Measurements from ENCODE around the gene HCFC1.
"Not testable (repeated sequence)": the region's sequence is repeated elsewhere in the genome, so short reads cannot be mapped to it uniquely, and the experiment has no call there.

Gene HCFC1

GRCh38 chrX:154008521-154008920 is 36.9 kb upstream of the HCFC1 start:
- no peak for DNase-seq (ENCODE audit: low read depth in 2 of 2)

- DNase-seq (ENCODE audit: low read depth in 2 of 2), result no peak
Observed at GRCh38 chrX:154006947-154007346, 35.3 kb upstream of the HCFC1 start.

DNA sequence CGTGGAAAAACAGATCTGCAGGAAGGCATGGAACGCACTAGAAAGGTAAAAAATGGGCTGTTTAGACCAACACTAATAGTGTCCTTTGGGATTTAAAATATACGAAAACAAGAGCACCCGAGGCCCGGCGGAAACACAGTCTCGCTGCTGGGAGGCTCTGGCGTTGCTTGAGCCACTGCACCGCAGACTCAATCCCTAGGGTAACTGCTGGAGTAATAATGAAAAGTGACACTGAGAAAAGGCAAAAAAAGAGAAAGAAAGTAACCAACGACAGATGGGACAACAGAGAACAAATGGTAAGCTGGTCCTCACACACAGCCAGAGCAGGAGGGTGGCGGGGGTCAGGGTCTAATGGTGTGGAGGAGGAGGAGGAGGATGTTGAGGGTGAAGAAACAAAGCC is 32.7 kb upstream of the HCFC1 start:
- DNase-seq (ENCODE audit: low read depth in 2 of 2), result no peak

- DNase-seq (ENCODE audit: low read depth in 2 of 2), result no peak
Observed at GRCh38 chrX:154002215-154002719, 30.6 kb upstream of the HCFC1 start.

DNA sequence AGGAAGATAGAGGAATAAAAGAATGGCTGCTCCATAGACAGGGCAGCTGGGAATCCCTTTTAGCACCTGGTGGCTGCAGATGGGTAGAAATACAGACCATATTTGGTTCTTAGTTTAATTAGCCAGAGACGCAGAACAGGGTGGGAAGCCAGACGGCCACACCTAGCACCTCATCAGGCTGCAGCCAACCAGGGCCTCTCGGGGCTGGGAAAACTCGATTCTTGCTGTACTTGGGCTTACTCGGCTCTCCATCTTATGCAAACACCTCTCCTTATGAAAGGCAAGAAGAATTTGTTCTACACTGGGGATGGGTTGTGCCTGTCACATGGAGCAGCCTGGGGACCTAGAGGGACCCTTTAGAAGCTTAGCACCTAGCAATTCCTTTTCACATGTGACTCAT is 28.4 kb upstream of the HCFC1 start:
- DNase-seq (ENCODE audit: low read depth in 2 of 2), result no peak

DNA sequence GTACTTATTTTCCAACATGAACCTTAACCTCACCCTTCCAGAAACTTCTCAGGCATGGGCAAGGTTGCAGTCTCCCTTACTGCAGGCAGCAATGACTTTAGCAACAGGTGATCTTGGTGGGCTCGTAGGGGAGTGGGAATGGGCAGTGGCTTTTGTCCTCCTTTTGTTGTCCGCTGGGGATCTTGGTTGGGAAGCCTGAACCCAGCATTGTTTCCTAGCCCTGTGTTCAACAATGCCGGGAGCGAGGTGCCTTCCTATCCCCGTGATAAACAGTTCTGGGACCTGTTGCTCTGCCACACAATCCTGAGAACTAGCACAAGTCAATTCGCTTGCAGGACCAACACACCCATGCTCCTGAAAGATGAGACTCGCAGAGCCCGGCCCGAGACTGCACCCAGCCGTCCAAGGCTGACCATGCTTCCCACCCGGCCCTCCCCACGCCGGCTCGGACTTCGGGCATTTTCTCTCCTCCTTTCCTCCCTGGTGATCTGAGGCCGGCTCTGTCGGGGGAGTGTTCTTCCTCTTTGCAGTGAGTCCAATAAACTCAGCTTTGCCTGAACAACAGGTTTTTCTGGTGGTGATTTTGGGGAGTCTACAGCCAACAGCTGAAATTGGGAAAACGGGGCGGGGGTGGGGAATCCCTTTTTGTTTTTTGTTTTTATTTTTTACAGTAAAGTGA is 27.9 kb upstream of the HCFC1 start:
- no peak for DNase-seq (ENCODE audit: low read depth in 2 of 2)

DNA sequence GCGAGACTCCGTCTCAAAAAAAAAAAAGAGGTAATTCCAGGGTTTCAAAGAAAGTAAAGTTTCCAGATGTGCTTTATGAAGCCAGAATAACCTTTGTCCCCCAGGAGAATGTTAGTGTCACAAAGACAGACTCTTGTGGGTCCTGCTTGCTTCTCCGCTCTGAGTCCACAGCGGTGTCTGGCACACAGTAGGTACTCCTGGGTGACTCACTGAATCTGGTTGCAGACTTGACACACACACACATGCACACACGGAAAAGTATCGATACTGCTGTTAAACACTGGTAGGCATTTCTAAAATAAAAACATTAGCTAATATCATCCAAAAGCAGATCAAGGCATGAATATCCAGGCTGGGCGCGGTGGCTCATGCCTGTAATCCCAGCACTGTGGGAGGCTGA is 23.9 kb upstream of the HCFC1 start:
- no peak for DNase-seq (ENCODE audit: low read depth in 2 of 2)

DNA sequence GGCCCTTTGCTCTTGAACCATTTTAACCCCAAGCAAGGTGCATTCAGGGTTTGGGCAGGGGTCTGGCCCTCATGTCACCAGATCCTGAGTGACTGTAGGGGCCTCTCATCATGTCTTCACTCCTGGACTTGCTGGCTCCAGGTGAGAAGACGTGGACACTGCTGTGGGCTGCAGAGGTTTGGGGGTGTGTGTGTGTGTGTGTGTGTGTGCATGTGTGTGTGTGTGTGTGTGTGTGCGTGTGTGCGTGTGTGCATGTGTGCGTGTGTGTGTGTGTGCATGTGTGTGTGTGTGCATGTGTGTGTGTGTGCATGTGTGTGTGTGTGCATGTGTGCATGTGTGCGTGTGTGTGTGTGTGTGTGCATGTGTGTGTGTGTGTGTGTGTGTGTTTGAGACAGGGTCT is 22.8 kb upstream of the HCFC1 start:
- not testable (repeated sequence) for DNase-seq (ENCODE audit: low read depth in 2 of 2)

GRCh38 chrX:153993978-153994377 is 22.4 kb upstream of the HCFC1 start:
- no peak for DNase-seq (ENCODE audit: low read depth in 2 of 2)

- DNase-seq (ENCODE audit: low read depth in 2 of 2), result no peak
Observed at GRCh38 chrX:153993079-153993478, 21.5 kb upstream of the HCFC1 start.

DNA sequence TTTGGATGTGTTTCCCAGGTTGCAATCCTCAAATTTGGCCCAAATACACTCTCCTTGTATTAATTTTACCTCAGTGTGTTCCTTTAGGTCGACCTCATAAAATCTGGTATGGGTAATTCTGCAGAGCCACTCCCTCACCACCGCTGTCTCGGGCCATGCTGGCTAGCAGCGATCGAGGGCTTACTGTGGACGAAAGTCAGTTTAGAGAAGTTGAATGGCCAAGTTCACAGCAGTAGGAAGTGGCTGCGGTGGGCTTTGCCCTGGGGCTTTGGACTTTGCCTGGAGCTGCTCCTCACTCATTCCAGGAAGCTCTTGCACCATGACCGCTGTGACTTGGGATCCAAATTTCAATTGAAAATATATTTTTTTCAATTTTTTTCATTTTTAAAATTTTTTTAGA is 20.6 kb upstream of the HCFC1 start:
- no peak for DNase-seq (ENCODE audit: low read depth in 2 of 2)

DNA sequence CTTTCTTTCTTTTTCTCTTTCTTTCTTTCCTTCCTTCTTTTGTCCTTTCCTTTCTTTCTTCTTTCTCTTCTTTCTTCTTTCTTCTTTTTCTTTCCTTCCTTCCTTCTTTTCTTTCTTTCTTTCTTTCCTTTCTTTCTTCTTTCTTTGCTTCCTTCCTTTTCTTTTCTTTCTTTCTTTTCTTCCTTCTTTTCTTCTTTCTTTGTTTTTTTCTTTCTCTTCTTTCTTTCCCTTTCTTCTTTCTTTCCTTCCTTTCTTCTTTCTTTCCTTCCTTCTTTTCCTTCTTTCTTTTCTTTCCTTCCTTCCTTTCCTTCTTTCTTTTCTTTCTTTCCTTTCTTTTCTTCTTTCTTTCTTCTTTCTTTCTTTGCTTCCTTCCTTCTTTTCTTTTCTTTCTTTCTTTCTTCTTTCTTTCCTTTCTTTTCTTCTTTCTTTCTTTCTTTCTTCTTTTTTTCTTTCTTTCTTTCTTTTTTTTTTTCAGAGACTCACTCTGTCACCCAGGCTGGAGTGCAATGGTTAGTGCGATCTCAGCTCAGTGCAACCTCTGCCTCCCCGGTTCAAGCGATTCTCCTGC is 19.5 kb upstream of the HCFC1 start:
- no peak for DNase-seq (ENCODE audit: low read depth in 2 of 2)

- no peak for DNase-seq (ENCODE audit: low read depth in 2 of 2)
Observed at GRCh38 chrX:153989973-153990655, 18.5 kb upstream of the HCFC1 start.

- DNase-seq (ENCODE audit: low read depth in 2 of 2), result no peak
Observed at GRCh38 chrX:153988493-153988892, 16.9 kb upstream of the HCFC1 start.

DNA sequence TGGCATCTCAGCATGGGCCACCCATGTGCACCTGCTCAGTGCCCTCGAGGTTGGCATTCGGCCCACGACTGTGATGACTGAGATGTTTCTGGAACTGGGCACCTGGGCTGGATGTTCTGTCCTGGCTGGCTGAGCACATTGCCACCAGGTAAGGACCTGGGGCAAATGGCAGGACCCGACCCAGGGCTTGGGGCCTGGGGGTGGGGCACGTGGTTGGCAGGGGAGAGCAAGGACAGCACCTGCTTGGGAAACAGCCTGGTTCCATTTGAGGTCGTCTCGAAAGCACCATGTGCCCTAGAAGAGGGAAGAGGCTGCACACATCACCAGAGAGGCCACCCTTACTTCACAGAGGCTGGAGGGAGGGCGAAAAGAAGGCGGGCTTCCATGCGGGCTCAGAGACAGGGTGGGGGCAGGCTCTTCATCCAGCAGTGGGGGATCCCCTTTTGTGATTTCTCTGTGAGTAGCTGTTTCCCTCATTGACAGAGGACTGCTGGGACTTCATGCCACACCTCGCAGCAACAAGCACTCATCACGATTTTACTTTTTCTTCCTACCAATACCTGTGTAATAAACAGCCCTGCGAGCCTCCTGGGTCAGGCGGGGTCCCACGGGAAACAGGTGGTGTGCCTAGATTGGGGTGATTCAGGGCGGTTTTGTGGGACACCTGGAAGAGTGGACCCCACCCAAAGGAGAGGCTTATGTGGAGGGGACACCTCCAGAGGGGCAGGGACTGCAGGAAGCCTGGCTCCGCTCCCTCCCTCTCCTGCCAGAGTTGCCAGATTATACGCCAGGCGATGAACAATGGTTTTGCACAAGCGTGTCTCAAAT is 12.9 kb upstream of the HCFC1 start:
- DNase-seq (ENCODE audit: low read depth in 2 of 2), result peak in 1 of 2 donors; percentile 30

- no peak for DNase-seq (ENCODE audit: low read depth in 2 of 2)
Observed at GRCh38 chrX:153983321-153983801, 11.7 kb upstream of the HCFC1 start.

DNA sequence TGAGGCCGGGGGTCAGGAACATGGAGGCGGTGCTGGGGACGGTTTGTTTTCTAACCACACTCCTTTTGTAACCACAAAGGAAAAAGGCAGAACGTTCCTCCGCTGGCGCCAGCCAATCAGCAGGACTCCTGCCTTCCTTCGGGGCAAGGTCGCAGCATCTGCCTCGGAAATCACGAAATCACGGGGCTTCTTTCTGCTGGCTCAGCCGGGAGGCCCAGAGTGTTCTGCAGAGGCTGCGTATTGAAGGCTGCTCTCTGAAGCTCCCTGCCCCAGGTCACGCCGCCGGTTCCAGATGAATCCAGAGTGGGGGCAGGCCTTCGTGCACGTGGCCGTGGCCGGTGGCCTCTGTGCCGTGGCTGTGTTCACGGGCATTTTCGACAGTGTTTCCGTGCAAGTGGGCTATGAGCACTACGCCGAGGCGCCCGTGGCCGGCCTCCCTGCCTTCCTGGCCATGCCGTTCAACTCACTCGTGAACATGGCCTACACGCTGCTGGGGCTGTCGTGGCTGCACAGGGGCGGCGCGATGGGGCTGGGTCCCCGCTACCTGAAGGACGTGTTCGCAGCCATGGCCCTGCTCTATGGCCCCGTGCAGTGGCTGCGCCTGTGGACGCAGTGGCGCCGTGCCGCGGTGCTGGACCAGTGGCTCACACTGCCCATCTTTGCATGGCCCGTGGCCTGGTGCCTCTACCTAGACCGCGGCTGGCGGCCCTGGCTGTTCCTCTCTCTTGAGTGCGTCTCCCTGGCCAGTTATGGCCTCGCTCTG is 10.3 kb upstream of the HCFC1 start:
- DNase-seq (ENCODE audit: low read depth in 2 of 2), result peak in 1 of 2 donors; percentile 53

DNA sequence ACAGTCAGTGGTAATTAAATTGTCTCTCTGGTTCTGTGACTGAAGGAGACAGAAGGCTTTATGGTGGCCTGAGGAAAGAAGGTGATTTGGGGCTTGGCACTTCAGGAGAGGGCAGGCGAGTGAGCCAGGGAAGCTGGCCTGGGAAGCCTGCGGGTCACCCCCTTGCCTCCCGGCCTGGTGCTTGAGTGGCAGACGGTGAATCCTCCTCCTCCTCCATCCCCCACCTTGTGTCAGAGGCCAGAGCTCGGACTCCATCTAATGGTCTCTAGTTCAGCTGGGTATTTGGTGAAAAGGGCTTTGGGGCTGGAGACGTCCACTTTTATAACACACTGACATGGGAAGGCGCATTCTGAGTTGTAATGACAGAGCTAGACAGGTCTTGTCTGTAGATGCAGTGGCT is 9.6 kb upstream of the HCFC1 start:
- DNase-seq (ENCODE audit: low read depth in 2 of 2), result no peak

DNA sequence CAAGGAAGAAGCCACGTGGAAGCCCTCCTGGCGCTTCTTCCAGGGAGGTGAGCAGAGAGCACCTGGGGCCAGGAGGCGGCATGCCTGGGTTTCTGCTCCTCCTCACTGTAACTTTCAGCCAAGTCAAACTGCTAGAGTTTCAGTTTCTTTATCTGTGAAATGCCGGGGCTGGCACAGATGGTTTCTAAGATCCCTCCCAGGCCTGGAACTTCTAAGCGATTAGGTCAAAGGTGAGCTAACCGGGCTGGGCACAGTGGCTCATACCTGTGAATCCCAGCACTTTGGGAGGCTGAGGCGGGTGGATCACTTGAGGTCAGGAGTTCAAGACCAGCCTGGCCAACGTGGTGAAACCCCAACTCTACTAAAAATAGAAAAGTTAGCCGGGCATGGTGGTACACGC is 8.8 kb upstream of the HCFC1 start:
- not testable (repeated sequence) for DNase-seq (ENCODE audit: low read depth in 2 of 2)

- no peak for DNase-seq (ENCODE audit: low read depth in 2 of 2)
Observed at GRCh38 chrX:153974726-153975286, 3.2 kb upstream of the HCFC1 start.

Measured in activated CD4-positive, alpha-beta T cell treated with anti-CD3 and anti-CD28 coated beads for 24 hours (primary cell).